SHP77 (cell line): Measurements from ENCODE around the gene MYO7B.

Experiments used
- DNase-seq, 2 experiments: peaks; one replicate each; lab custom pipeline; 2025; lab: John Stamatoyannopoulos, UW

The MYO7B gene

DNA sequence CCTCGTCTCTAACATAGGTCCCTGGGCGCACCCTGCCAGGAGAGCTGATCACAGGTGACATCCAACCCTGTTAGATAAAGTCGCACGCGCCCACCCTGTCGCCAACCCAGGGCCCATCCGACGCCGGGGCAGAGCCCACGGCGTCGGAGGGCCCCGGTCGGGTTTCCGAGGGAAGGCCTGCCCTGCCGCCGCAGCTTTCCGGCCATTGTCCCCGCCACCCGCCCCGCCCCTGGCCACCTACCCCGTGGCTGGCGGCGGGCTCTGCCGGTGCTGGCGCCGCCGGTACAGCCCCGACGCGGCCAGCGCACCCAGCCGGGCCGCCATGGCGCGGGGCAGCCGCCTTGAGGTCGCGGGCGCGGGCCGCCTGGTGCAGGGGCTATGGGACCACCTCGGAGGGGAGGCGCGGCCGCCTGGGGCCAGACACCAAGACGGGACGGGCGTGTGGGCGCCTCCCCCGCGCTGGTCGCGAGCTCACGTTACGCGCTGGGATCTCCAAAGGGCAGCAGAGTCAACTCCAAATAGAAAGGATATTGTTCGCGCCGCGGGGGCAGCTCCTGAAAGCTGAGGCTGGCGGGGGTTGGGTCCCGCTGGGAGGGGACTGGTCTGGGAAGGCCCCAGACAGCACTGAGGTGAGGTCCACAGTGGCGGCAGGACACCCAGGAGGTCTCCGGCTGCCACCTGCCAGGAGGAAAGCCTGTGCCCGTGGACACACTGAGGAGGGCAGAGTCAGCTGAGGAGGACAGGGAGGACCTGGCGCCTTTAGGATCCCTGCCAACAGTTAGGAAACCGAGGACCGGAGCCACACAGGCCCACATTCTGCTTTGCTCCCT lies 128.8 kb downstream of the MYO7B start:
- DNase-seq = no peak

DNA sequence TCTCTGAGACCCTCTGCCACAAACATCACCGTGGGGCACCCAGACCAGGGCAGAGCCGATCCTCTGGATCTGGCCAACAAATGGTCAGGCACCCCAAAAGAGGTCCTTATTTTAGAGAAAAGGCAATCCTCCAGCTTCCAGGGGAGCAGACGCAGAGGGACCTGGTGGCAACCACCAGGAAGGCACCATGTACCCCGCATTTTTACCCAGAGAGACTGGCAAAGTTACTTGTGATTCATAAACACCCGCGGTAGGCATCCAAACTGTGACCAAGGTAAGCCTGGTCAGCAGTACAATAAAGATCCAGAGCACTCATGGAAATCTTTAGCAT lies 129.4 kb downstream of the MYO7B start:
- no peak for DNase-seq

- DNase-seq = no peak
These were observed 129.9 kb downstream of the MYO7B start for GRCh38 chr2:127665267-127665893.

DNA sequence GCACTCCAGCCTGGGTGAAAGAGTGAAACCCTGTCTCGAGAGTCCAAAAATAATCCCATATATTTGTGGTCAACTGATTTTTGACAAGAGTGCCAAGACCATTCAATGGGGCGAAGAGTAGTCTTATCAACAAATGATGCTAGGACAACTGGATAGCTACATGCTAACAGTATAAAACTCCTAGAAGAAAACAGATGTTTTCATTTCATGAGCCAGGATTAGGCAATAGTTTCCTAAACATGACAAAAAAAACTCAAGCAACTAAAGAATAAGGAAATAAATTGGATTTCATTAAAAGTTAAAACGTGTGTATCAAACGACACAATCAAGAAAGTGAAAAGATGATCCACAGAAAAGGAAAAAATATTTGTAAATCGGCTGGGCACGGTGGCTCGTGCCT lies 133.6 kb downstream of the MYO7B start:
- DNase-seq = no peak

GRCh38 chr2:127670055-127670956 lies 134.8 kb downstream of the MYO7B start:
- no peak for DNase-seq

DNA sequence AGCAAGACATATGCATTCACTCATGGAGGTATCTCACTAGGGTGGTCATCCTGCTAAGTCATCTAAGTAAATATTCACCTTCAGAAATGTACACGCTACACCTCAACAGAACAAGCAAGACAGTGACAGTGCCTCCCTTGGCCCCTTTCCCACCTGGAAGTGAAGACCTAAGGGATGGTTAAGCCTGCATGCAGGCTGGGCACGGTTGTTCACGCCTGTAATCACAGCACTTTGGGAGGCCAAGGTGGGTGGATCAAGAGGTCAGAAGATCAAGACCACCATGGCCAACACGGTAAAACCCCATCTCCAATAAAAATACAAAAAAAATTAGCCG lies 135.4 kb downstream of the MYO7B start:
- DNase-seq = no peak

GRCh38 chr2:127671557-127672302 lies 136.2 kb downstream of the MYO7B start:
- no peak for DNase-seq

DNA sequence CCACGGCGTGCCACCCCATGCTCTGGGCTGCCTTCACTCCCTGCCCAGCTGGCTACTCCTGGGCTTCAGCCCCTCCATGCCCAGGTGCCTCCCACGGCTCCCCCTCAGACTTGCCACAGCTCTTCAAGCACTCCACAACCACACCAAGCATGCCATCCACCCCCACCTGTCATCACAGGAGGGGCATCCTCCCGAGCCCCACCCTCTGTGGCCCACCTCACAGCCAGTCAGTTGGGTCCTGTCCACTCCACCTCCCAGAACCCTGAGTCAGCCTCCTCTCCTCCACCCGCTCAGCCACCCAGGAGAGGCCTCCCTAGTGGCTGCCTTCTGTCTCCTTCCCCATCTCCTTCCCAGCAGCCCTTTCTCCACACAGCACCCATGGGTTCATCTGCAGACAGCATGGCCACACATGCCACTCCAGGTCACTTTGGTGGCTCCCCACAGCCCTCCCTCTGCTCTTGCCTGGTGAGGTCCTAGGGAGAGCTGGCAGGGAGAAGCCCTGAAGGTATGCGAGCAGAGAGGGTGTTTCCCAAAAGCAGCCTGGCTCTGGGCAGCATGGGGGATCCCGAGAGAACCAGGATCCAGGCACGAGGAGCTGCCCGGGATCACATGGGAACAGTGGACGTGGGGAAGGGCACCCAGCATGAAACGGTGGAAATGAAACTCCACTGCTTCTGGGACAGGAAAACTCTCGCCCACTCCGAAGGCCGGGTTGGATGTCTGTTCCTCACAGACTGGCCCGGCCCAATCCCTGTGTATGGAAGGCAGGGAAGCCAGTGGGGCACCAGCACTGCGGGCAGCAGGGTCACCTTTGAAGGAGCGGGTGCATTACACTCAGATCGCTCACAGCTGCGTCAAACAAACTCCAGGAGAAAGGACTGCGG lies 137.1 kb downstream of the MYO7B start:
- no peak for DNase-seq

- no peak for DNase-seq
These were observed 138.0 kb downstream of the MYO7B start for GRCh38 chr2:127673291-127674069.

- DNase-seq = no peak
These were observed 139.0 kb downstream of the MYO7B start for GRCh38 chr2:127674241-127675209.

DNA sequence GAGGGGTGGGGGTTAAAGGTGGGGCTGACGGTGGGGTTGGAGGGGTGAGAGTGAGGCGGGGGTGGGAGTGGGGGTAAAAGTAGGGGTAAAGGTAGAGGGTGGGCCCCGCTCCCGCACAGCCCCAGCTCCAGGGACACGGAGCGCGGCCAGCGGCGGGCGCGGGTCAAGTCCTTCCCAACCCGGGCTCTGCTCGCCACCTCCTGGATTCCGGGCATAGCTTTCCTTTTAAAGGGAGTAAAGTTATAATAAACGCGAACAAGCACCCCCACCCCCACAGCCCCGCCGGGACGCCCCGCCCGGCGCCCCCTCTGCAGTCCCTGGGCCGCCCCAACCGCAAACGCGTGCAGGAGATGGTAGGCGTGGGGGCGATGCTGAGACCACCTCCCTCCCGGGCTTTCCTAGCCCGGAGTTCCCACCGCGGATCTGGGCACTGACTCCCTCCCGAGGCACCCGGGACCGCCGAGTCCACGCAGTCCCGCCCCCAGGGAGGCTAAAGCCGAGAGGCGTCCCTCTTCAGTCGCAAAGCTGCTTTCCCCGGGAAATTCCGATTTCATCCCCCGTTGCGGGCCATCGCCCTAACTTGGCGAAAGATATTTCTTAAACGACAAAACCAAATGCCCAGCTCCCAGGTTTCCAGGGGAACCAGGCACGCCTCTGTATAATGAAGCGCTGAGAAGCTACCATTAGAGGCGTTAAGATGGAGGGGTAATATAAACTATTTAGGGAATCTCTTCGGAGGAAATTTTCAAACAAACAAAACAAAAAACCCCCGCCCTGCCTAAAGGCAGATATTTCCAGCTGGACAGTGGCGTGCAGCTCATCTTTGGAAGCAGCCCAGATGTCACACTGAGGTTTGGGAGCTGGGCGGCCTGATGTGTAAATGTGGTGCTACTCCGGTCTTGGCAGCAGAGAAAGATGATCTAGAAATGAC lies 140.1 kb downstream of the MYO7B start, which contains the start of gene LIMS2:
Gene LIMS2, minus strand, starts transcription at position 200 of the 931 bp plus-strand sequence. CDS start 506 bp downstream, outside the sequence.
- DNase-seq = no peak

DNA sequence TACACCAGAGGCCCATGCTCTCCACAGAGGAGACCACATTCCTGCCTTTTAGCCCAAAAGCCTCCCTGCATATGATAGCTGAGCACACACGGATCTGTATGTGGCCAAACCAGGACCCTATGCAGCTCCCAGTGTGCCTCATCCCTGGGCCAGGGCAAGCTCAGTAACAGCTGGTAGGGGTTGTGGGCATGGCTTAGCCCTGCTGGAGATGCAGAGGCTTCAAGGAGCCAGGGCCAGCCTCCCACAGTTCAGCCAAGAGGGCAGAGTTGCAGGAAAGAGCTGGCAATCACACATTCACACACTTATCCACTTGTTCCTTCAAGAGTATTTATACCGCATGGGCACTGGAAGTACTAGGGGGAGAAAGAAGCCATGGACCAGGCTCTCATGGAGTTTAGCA lies 141.4 kb downstream of the MYO7B start:
- DNase-seq = no peak

DNA sequence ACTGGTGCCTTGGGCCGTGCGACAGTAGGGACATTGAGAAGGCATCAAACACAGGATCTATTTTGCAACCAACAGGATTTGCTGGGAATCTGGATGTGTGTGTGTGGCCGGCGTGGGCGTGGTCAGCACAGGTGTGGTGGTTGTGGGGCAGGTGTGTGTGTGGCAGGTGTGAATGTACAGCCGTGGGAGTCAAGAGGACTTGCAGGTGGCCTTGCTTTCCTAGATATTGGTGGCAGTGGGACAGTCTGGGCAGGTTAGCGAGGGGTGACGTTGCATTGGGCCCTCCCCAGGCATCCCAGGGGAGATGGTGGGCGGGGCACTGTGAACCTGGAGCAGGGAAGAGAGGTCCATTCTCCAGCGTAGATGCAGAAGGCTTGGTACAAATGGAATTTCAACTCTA lies 143.0 kb downstream of the MYO7B start:
- no peak for DNase-seq

DNA sequence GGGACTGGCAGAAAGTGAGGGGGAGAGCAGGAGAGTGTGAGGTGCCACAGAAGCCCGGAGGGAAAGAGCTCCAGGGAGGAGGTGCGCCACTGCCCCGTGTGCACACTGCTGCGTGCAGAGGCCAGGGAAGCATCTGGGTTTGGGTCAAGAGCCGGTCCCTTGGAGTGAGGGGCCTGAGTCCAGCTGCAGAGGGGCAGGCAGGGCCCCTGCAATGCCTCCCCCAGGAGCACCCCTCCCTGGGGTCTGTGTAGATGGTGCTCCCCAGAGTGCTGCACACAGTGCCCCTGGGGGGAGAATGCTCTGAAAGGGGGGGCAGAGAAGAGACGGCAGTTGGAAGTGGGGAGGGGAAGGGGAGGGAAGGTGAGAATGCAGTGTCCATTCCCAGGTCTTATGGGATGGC lies 143.5 kb downstream of the MYO7B start:
- DNase-seq = no peak

DNA sequence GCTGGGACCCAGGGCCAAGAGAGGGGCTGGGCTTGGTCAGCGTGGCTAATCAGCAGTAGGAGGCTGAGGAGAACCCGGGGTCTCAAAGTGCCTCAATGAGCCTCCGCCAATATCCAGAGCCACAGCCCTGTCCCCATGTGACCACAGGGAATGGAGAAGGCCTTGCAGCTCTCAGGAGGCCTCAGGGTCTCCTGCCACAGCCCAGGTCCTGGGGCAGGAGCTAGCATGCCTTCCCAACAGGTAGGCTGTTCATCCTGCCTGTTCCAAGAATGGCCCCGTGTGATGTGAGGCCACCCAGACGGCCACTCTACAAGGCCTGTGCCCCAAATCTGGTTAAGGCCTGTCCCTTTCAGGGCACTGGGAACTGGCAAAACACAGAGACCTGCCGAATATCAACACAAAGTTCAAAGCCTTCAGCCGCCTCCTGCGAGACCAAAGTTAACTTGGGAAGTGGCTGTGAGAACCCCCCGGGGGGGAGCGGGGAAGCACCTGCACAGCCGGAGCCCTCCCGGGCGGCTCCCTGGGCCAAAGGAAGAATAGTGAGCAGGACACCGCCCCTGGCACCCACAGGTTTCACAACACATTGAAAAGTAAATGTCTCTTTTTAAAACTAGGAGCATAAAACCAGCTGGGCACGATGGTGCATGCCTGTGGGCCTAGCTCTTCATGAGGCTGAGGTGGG lies 144.3 kb downstream of the MYO7B start:
- no peak for DNase-seq

DNA sequence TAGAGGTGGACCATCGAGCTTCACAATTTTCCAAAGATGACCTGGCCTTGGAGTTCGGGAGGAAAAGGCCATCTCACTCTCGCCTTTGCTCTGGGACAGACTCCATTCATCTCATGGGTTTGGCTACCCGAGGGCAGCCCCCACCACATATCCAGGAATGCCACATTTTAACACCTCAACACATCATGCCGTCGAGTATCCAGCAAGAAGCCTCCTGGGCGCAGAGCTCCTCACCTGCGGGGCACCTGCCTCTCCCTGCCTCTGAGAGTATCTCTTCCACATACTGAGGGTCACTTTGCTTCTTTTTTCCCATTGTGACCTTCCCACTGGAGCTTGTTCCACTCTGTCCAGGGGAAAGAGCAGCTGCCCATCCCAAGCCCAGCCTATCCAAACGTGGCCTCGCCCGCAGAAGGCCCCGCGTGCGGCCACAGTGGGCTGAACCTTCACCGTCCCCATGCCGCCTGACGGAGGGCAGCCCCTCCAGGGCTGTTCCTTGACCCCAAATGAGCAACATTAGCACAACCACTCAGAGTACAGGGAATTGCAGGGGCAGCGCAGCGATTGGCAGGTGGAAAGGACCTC lies 145.3 kb downstream of the MYO7B start:
- no peak for DNase-seq

- DNase-seq = no peak
These were observed 145.9 kb downstream of the MYO7B start for GRCh38 chr2:127681288-127681804.
